ENCODE results near the gene PI4KA. TPM values are rescaled to one million over a fixed set of nuclear protein-coding genes. Genes with fewer than 3 reads are reported as not detected.

The PI4KA gene
- total RNA-seq, 1 donor from 2014 or later: 24.1 TPM

GRCh38 chr22:20813056-20813455 lies 45.6 kb downstream of the PI4KA start:
- DNase-seq (ENCODE audit: low read depth): no peak
- TF ChIP-seq, protein P1, sequence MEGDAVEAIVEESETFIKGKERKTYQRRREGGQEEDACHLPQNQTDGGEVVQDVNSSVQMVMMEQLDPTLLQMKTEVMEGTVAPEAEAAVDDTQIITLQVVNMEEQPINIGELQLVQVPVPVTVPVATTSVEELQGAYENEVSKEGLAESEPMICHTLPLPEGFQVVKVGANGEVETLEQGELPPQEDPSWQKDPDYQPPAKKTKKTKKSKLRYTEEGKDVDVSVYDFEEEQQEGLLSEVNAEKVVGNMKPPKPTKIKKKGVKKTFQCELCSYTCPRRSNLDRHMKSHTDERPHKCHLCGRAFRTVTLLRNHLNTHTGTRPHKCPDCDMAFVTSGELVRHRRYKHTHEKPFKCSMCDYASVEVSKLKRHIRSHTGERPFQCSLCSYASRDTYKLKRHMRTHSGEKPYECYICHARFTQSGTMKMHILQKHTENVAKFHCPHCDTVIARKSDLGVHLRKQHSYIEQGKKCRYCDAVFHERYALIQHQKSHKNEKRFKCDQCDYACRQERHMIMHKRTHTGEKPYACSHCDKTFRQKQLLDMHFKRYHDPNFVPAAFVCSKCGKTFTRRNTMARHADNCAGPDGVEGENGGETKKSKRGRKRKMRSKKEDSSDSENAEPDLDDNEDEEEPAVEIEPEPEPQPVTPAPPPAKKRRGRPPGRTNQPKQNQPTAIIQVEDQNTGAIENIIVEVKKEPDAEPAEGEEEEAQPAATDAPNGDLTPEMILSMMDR (conservative IDR thresholded peaks at IDR 0.05; ENCODE audit: low read depth, low read length): no peak
- no peak overlapping the region for H3K4me3 ChIP-seq (ENCODE audit: low read depth, low read length)

DNA sequence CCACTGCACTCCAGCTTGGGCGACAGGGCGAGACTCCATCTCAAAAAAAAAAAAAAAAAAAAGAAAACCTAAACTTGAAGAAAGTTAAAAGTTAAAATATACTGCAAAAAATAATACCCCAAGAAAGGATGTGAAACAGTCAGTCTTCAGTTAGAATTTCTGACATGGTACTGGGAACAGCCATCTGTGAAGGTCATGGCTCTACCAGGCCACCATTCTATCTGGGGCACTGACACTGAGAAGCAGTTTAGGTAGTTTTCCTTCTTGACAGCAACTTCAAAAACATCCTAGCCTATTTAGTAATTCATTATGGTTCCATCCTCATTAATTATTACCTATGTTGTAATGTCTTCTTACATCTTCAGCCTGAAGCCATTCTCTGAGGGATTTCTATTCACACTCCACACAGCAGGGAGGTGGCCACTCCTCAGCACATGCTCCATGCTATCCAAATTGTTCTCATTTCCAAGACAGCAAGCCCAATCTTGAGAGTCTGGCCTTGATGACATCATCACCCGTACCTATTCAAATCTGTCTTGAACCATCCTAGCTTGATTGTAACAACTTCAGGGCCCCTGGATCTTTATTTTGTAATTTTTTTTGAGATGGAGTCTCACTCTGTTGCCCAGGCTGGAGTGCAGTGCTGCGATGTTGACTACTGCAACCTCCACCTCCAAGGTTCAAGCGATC lies 46.5 kb downstream of the PI4KA start:
- TF ChIP-seq, protein P1 (conservative IDR thresholded peaks at IDR 0.05; ENCODE audit: low read depth, low read length): no peak
- DNase-seq (ENCODE audit: low read depth): peak; percentile 40
- H3K4me3 ChIP-seq (ENCODE audit: low read depth, low read length): no peak overlapping the region

DNA sequence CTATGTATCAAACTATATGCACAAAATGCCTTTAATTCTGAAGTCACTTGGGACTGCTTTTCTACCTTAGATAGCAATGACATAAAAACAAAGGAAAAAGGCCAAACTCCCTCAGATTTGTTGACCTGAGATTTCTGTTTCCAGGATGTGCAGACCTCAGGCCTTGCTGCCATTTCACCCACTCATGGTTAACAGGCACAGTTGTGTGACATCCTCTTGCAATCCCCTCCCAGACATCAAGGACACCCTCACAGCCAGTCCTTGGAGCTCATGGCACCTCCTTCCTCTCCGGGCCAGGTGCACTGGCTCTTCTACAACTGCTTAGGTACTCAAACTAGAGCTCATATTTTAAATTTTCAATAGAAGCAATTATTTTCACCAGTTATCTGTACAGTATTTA lies 47.4 kb downstream of the PI4KA start:
- H3K4me3 ChIP-seq (ENCODE audit: low read depth, low read length): no peak overlapping the region
- TF ChIP-seq, protein P1 (conservative IDR thresholded peaks at IDR 0.05; ENCODE audit: low read depth, low read length): no peak
- no peak for DNase-seq (ENCODE audit: low read depth)

DNA sequence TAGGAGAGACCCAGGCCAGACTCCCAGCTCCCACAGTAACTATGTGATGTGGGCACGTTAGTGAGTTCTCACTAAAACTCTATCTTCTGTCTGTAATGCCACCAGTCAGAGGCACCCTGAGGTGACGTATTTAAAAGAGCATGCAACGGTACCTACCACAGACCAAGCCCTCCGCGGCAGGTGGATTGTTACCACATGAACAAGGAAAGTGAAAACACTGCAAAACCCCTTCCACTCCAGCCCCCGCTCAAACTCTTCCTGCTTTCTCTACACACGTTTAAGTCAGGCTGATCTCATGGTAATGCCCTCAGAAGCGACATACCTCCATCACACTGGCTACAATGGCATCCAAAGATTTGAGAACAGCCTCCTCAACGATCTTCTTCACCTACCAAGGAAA lies 48.0 kb downstream of the PI4KA start:
- no peak overlapping the region for H3K4me3 ChIP-seq (ENCODE audit: low read depth, low read length)
- TF ChIP-seq, protein P1 (conservative IDR thresholded peaks at IDR 0.05; ENCODE audit: low read depth, low read length): no peak
- no peak for DNase-seq (ENCODE audit: low read depth)

DNA sequence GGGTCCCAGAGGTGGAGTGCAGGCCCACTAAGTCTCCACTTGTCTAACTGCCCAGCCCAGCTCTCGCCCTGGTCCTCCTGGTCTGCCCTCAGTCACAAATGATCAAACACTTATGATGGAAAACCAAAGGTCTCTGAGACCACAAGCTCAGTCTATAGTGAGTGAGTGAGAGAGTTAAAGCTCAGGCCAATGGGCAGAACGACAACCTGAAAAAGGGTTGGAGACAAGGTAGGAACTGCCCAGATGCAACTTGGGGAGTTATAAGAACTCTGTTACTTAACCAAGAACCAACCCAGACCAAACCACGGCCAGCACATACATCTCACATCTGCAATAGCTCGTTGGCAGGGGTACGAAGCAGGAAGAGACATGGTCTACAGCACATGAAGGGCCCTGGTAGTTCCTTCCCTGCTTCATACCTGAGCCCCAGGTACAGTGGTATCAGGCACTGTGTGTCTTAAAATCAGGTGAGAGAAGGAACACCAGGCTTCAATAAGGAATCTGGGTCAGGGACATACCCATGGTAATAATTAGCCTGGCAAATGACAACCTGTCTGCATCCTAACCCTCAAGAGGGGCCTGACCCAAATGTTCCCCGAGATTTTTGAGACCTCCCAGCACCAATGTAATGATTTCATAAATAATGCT lies 48.9 kb downstream of the PI4KA start:
- no peak overlapping the region for H3K4me3 ChIP-seq (ENCODE audit: low read depth, low read length)

DNA sequence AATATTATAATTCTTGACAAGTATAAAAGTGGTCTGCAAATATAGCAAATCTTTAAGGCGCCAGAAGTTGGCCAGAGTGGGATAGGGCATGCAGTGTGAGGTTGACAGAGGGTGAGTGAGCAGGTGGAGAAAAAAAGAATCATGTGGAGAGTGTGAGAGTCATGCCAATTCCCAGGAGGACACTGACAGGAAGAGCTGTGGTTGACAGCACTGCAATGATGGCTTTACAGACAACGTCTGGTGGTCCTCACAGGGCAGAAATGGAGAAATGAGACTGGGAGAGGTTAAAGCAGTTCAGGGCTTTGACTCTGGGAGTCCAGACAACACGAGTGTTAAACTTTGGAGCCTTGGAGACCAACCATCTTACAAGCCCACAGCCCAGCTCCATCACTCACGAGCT lies 49.8 kb downstream of the PI4KA start:
- TF ChIP-seq, protein P1 (conservative IDR thresholded peaks at IDR 0.05; ENCODE audit: low read depth, low read length): no peak

More for the DNA sequence above, 48.9 kb downstream of the PI4KA start:
- TF ChIP-seq, protein P1 (conservative IDR thresholded peaks at IDR 0.05; ENCODE audit: low read depth, low read length): no peak
- no peak for DNase-seq (ENCODE audit: low read depth)

More for the DNA sequence above, 49.8 kb downstream of the PI4KA start:
- no peak for DNase-seq (ENCODE audit: low read depth)
- H3K4me3 ChIP-seq (ENCODE audit: low read depth, low read length): no peak overlapping the region
